HG03442 (cell line): ENCODE measurements around the gene EIPR1.
"Not testable (repeated sequence)": the region's sequence is repeated elsewhere in the genome, so short reads cannot be mapped to it uniquely, and the experiment has no call there.

Source experiments
- ATAC-seq: cut with Tn5 transposase; IDR thresholded peaks from one replicate; pipeline ENCODE4 v1.9.1; 2021; ENCODE audit warnings: mild to moderate bottlenecking, moderate library complexity; ENCODE audit not compliant: unreplicated experiment

The EIPR1 gene

DNA sequence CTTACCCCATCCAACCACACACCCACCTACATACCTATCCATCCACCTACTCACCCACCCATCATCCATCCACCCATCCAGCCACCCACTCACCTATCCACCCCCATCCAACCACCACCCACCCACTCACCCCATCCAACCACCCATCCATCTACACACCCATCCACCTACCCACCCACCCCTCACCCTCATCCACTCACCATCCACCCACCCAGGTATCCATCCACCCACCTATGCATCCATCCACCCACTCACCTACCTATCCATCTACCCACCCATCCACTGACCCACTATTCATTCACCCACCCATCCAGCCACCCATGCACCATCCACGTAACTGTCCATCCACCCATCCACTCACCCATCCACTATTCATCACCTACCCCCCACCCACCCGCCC, 194.8 kb downstream of the EIPR1 start:
- no peak for ATAC-seq

DNA sequence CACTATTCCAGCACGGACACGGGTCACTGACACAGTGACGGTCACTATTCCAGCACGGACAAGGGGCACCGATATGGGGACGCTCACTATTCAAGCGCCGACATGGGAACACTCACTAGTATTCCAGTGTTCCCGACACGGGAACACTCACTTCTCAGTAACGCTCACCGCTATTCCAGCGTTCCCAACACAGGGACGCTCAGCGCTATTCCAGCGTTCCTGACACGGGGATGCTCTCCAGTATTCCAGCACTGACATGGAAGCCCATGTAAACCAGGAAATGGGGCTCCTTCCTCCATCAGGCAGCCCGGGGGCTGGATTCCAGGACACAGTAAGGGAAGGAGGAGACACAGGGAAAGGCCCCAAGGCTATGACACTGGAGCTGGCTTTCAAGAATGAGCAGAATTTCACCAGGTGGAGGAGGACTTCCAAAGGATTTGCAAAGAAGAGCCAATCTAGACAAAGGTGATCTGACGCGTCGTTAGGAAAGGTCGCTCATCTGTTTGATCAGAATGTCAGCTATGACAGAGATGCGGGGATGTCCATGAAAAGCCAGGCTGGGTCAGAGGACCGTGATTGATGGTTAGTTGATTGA, 196.1 kb downstream of the EIPR1 start:
- no peak for ATAC-seq

DNA sequence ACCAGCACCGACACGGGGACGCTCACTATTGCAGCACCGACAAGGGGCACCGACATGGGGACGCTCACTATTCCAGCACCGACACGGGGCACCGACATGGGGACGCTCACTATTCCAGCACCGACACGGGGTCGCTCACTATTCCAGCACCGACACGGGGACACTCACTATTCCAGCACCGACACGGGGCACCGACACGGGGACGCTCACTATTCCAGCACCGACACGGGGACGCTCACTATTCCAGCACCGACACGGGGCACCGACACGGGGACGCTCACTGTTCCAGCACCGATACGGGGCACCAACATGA, 196.8 kb downstream of the EIPR1 start:
- ATAC-seq, result not testable (repeated sequence)

DNA sequence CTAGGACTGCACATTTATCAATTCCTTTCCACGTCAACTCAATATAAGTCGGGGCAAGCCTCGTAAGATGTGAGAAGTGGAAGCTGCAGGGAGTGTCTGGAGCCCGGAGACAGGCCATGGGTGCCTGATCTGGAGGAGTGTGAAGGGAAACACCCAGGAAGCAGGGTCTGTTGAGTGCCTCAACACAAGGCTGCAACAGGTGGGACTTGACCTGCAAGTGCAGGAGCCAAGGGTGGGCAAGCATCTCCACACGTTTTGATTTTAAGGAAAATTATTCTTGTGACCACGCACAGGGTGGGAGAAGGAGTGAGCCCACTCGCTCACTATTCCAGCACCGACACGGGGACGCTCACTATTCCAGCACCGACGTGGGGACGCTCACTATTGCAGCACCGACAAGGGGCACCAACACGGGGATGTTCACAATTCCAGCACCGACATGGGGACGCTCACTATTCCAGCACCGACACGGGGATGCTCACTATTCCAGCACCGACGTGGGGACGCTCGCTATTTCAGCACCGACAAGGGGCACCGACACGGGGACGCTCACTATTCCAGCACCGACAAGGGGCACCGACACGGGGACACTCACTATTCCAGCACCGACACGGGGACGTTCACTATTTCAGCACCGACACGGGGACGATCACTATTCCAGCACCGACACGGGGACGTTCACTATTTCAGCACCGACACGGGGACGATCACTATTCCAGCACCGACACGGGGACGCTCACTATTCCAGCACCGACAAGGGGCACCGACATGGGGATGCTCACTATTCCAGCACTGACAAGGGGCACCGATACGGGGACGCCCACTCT, 197.3 kb downstream of the EIPR1 start:
- ATAC-seq, result no peak

DNA sequence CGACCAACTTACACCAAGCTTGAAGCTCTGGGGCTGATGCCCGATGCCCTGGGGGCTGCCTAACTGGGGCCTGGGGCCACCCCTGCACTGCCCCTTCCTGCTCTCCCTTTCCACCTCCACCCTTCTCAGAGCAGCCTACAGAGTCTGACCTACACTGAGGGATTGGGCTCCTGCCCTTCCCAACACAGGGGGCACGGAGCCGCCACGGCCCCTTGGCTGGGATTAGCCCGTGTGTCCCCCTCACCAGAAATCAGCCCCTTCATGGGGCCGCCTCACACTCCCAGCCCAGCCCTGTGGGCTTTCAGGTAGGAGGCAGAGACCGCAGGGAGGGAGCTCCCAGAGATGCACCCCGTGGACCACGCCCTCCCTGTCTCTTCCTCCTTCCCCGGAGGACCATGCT, 198.0 kb downstream of the EIPR1 start:
- ATAC-seq, result no peak

DNA sequence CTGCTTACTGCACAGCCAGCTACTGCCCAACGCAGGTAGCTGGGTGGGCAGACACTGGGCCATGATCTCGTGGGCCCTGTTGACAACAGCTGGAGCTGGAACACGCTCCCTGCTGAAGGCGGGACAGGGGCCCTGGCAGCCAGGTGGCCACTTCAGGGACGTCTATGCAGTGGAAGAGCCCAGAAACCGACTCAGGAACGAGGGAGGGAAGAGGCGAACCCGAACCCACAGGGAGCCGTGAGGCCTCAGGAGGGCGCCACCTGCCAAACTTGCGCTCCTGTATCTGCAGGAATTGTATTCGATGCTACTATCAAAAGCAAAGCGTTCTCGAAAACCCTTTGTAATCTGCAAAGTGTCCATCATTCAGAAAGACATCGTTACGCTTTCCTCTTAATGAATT, 198.4 kb downstream of the EIPR1 start:
- ATAC-seq, result no peak

DNA sequence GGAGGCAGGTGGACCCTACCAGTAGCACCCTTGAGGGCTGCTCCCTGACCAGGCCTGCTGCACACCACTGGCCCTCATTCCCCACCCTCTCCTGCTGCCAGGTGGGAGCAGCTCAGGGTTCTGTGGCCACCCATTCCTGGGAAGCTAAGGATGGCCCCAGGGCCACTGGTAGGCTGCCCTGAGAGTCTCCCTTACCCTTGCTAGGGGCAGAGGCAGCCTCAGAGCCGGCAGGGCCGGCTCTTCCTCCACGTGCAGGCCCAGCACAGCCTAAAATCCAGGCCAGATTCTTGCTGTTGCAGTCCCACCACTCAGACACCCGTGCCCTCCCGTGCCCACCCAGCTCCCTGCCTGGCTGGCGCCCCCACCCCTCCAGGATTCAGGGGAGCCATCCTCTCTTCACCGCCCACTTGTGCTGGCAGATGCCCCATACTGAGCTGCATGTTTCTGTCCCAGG, 199.0 kb downstream of the EIPR1 start:
- ATAC-seq, result no peak

DNA sequence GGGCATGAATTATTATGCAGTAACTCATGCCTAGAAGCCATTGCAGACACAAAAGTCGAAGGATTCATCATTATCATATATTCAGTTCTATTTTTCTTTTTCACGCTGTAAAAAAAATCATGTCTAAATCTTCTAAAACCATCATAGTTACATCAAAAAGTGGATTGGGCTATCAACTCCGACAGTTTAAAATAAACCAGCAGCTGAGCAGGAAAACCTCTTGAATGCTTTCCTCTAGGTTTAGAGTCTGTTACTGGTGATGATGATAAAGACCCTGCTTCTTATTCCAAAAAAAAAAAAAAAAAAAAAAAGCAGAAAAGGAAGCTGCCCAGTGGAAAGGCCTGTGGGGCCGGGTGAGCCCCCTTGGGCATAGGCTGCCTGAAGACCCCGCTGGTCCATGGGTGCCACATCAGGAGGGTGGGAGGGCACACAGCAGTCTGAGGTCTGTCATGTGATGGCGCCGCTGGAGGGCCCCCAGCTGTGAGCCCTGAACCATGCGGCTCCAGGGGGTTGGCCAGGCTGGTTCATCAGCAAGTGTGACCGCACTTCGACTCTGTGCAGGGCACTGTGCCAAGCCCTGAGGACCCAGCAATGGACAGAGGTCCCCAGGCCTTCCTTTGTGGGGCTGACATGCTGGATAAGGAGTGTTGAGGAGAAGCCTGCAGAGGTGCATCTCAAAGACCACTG, 199.6 kb downstream of the EIPR1 start:
- no peak for ATAC-seq

DNA sequence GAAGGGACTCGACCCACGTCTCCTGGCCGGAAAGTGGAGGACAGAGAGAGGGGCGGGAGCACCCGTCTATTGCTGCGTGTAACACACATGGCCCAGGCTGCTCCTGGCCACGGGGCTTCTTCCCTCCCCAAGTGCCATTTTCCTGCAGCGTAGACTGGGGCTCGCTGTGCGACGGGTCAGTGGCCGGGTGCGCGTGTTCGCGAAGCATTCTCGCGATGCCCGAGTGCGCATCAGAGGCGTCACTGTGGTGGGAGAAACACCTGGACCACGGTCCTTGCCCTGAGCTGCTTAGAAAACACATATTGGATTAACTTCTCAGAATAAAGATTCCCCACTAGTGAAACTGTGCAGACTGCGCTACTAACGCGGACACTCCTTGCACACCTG, 200.8 kb downstream of the EIPR1 start:
- no peak for ATAC-seq

DNA sequence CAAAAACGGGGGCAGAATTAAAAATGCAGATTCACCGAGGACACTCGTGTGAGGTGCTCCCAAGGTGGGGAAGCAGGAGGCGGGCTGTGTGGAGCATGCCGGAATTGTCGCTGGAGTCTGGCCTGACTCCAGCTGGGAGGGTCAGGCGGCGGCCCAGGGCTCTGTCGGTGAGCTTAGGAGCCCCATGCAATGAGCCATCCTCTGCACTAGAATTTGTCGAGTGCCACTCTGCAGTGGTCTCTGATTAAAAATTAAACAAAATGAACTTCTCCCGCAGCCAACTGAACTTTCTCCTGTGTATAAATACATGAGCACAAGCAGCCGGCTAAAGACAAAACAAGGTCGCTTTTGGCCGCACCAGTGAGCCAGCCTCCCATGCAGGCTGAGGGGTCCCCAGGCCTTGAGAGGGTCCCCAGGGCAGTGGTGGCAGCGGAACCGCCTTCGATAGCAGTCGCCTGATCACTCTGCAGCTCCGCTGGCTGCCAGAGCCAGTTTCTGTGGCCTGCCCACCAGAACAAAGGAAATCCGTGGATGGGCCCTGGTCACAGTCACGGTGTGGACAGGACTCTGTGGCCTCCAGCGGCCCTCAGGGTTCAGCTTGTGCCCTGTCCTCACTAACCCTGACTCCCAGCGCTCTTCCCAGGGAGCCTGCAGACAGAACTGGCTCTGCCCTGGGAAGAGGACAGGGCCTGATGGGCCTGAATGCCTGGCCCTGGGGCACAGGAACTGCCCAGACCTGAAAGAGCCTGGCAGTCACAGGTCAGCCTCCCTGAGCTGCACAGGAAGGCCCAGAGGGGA, 201.3 kb downstream of the EIPR1 start:
- ATAC-seq, result no peak

DNA sequence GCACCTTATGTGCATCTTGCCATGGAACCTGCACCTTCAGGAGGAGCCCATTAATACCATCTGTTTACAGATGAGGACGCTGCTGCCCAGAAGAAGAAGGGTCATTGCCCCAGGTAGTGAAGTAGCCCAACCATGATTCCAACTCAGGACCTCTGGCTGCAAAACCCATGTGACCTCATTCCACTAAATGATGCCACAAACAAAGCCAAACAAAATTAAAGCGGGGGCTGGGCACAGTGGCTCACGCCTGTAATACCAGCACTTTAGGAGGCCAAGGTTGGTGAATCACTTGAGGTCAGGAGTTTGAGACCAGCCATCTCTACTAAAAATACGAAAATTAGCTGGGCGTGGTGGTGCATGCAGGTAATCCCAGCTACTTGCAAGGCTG, 202.1 kb downstream of the EIPR1 start:
- no peak for ATAC-seq

DNA sequence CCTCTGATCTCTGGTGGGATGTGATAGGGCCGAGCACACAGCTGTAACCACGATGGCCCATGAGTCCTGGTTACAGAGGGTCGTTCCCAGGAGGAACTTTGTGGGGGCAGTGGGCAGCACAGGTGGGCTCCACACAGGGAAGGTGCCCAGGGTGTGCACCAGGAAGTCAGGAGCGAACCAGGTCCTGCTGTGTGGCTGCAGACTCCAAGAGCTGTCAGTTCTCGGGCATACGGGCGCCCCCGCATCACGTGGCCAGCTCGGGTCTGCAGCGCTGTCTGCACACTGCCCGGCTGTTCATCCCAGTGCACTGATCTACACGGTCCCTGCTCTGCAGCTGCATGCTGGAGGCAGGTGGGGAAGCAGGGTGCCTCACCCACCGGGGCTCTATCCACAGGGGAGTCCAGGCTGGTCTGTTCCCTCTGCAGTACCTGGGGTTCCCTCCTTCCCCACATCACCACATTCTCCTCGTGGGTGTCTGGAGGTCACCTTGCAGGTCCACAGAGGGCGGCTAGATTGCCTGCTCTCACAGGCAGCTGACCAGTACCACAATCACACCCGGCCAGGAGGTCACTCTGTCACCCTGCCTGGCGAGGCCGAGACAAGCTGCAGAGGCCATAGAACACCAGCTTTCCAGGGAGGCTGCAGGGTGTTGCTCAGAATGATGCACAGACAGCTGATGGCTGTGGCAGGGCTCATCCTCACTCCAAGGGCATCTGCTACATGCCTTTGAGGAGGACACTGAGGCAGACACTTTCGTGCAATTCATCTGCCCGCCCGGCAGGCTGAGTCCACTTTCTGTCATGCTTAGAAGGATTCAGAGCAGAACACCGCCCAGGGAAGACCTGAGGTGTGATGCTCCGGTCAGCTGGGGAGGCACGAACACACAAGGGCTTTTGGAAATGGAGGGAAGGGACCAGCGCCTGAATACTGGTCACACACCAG, 202.7 kb downstream of the EIPR1 start:
- no peak for ATAC-seq

DNA sequence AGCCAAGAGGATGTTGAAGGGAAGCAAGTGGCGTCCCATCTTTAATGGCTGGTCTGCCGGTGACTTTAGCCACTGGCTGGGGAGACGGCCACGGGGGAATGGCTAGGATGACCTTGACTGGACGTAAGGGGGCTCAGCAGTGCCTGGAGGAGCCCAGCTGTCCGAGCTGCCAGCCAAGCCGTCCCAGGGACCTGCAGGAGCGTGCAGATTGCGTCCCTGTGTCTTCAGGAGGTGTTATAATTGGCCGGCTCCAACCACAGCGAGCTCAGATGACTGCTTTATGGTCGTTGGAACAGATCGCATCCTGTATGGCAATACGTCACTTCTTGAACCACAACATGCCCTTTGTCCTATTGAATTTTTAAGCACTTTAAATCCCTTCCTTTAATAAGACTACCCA, 204.6 kb downstream of the EIPR1 start:
- ATAC-seq, result no peak

DNA sequence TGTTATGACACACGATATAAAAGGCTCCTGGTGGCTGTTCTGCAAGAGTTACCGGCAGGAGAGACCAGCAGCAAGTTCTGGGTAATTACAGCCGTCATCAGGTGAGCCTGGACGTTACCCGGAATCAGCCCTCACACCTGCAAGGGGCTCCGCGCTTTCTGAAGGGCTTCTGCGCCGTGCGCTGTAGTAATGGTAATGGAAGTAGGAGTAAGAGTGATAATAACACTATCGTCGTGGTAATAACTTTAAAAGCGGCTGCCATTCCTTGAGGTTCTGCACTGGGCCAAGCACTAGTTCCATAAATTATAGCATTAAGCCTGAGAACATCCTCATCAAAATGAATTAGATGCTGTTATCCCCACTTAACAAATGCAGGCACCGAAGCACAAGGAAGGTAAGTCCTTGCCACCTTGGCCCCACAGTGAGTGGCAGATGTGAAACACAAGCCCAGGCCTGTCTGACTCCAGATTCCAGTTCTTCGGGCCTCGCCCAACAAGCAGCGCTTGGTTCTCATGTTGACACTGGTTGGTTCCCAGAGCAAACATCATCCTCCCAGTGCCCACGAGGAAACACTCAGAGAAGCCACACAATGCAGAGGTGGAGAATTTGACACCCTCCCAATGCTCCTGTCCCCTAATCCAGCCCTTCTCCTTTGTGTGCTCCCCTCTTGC, 205.2 kb downstream of the EIPR1 start:
- no peak for ATAC-seq

DNA sequence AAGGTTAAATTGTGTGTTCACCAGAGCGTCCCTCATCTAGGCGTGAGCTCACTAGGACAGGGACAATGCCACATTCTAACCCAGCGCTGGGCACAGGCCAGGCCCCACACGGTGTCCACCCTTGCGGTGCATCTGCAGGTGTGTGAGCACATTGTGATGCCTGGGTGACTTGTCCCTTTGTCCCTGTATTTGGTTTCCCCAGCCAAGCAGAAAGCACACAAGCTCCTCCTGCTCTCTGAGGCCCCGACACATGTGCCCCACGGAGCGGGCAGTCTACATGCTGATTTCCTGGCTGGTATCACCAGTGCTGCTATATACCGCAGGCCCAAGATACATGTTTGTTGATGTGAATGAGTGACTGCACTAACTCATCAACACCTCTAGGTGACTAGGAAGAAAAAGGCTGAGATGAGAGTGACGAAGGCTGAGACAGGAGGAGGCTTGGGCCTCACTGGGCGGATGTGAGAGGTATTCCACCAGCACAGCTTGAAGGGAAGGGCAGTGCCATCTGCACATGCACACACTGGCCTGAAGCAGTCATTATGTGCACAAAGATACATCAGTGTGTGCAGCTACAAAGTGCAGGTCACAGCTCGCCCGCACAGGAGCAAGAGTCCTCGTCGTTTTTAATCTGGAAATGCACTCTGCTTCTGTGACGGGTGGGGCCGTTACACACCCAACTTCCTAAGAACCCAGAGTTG, 205.9 kb downstream of the EIPR1 start:
- no peak for ATAC-seq

DNA sequence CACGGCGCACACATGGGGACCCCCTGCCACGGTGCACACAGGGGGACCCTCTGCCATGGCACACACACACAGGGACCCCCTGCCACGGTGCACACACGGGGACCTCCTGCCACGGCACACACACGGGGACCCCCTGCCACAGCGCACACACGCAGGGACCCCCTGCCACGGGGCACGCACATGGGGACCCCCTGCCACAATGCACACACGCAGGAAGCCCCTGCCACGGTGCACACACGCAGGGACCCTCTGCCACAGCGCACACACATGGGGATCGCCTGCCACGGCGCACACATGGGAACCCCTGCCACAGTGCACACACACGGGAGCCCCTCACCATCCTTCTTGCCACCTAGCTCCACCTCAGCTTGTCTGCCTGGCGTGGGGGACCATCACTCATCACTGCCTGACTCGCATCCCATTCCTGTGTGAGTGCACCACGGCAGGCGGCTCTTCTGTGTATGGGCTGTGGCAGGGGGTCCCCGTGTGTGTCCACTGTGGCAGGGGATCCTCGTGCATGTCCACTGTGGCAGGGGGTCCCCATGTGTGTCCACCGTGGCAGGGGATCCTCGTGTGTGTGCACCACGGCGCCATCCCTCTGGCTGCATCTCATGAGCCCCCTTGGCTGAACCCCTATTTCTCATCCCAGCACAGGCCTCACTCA, 206.7 kb downstream of the EIPR1 start:
- ATAC-seq, result no peak

DNA sequence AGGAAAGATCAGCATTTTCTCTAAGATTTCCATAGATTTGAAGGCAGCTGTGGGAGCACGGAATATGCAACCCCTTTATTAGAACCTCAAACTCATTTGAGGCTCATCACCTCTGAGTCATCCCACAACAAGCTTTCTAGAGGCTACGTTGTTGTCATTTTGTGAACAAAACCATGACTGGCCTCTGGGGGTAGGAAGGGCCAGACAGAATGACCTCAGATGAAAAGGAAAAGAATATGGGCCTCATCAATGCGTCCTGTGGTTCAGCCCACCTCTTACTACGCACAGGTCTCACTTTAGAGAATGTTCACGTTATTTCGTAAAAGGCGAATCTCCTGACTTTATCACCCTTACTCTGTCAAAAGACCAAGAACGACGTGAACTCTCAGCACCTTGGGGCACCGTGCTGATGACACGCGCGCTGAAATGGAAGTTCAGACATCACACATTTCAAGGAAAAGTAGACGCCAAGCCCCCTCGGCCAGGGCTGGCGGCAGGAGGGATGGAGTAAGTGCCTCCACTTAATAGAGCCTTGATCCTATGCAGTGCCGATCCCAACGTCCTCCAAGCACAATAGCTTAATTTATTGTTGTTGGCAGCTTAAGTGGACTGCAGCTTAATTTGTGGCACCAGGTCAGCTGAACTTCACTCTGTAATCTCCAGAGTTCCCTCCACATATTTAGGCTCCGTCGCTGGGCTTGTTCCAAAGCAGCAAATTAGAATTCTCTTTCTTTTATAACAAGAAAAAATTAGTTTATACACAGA, 208.3 kb downstream of the EIPR1 start:
- no peak for ATAC-seq
